Mesenchymal stem cell (in vitro differentiated cells and primary cell): ENCODE data around the gene BASP1.

Experiments used
- DNase-seq: peaks from one replicate; pipeline ENCODE4 v3.0.0-alpha.2; 2013
- H2AFZ ChIP-seq: one replicate; pipeline ENCODE4 v1.6.1; 2013; ENCODE audit warnings: low read depth, mild to moderate bottlenecking, control low read depth, inconsistent platforms, low read length, moderate library complexity
- H2AK5ac ChIP-seq: 2 replicates; pipeline ENCODE4 v1.6.1; 2013; ENCODE audit warnings: low read length, moderate library complexity, mild to moderate bottlenecking, inconsistent platforms; ENCODE audit not compliant: severe bottlenecking
- H2BK120ac ChIP-seq: one replicate; pipeline ENCODE4 v1.6.1; 2013; ENCODE audit warnings: low read depth, mild to moderate bottlenecking, inconsistent platforms, low read length, moderate library complexity
- H2BK12ac ChIP-seq, 2 experiments: one replicate each; pipeline ENCODE4 v1.6.1; 2013; ENCODE audit warnings: inconsistent platforms in 2 of 2, low read length in 2 of 2, mild to moderate bottlenecking in 2 of 2, moderate library complexity in 2 of 2, control low read depth in 1 of 2
- H2BK15ac ChIP-seq: one replicate; pipeline ENCODE4 v1.6.1; 2013; ENCODE audit warnings: mild to moderate bottlenecking, low read depth, inconsistent platforms; ENCODE audit not compliant: poor library complexity, severe bottlenecking
- H2BK5ac ChIP-seq: 2 replicates; pipeline ENCODE4 v1.6.1; 2013; ENCODE audit warnings: low read depth, mild to moderate bottlenecking, low read length, control low read depth, inconsistent platforms; ENCODE audit not compliant: poor library complexity, severe bottlenecking
- H3K14ac ChIP-seq, 2 experiments: one replicate each; pipeline ENCODE4 v1.6.1; 2013; ENCODE audit warnings: inconsistent platforms in 2 of 2, low read length in 2 of 2, control low read depth in 1 of 2, mild to moderate bottlenecking in 1 of 2, moderate library complexity in 1 of 2
- H3K18ac ChIP-seq, 2 experiments: one replicate each; pipeline ENCODE4 v1.6.1; 2013; ENCODE audit warnings: inconsistent platforms in 2 of 2, low read length in 2 of 2, control low read depth in 1 of 2, low read depth in 1 of 2, mild to moderate bottlenecking in 1 of 2
- H3K23ac ChIP-seq, 2 experiments: one replicate each; pipeline ENCODE4 v1.6.1; 2013; ENCODE audit warnings: inconsistent platforms in 2 of 2, low read length in 2 of 2, mild to moderate bottlenecking in 2 of 2, moderate library complexity in 2 of 2, control low read depth in 1 of 2
- H3K27ac ChIP-seq: 2 replicates; pipeline ENCODE4 v1.5.1; 2013; ENCODE audit warnings: mild to moderate bottlenecking, moderate library complexity, low read length, control low read depth, inconsistent platforms; ENCODE audit not compliant: poor library complexity, severe bottlenecking
- H3K27me3 ChIP-seq, 2 experiments: 2 replicates each; pipeline versions ENCODE4 v1.6.1 to v1.7.0; 2013; ENCODE audit warnings: low read length in 2 of 2, mild to moderate bottlenecking in 2 of 2, moderate library complexity in 2 of 2, control low read depth in 1 of 2, inconsistent platforms in 1 of 2; ENCODE audit not compliant: control insufficient read depth in 1 of 2, insufficient read depth in 1 of 2
- H3K36me3 ChIP-seq, 2 experiments: 2 replicates each; pipeline versions ENCODE4 v1.6.1 to v1.7.0; 2013; ENCODE audit warnings: low read length in 2 of 2, control low read depth in 1 of 2, inconsistent platforms in 1 of 2, low read depth in 1 of 2, mild to moderate bottlenecking in 1 of 2; ENCODE audit not compliant: insufficient read depth in 2 of 2, control insufficient read depth in 1 of 2
- H3K4ac ChIP-seq, 2 experiments: one replicate each; pipeline ENCODE4 v1.6.1; 2013; ENCODE audit warnings: inconsistent platforms in 2 of 2, low read length in 2 of 2, mild to moderate bottlenecking in 2 of 2, moderate library complexity in 2 of 2, control low read depth in 1 of 2, low read depth in 1 of 2
- H3K4me1 ChIP-seq: 2 replicates; pipeline ENCODE4 v1.6.1; 2013; ENCODE audit warnings: low read depth, low read length, control low read depth; ENCODE audit not compliant: control insufficient read depth, insufficient read depth
- H3K4me2 ChIP-seq: 2 replicates; pipeline ENCODE4 v1.6.1; 2013; ENCODE audit warnings: low read length, mild to moderate bottlenecking, inconsistent platforms; ENCODE audit not compliant: poor library complexity, severe bottlenecking
- H3K4me3 ChIP-seq, 2 experiments: 2 replicates each; pipeline versions ENCODE4 v1.5.1 to v1.7.0; 2013; ENCODE audit warnings: low read length in 2 of 2, mild to moderate bottlenecking in 2 of 2, control low read depth in 1 of 2, low read depth in 1 of 2; ENCODE audit not compliant: insufficient read depth in 1 of 2
- H3K79me1 ChIP-seq: replicated peaks from 2 replicates; pipeline ENCODE4 v1.6.1; 2013; ENCODE audit warnings: mild to moderate bottlenecking, control low read depth, low read length, inconsistent platforms; ENCODE audit not compliant: poor library complexity, severe bottlenecking
- H3K9ac ChIP-seq: 2 replicates; pipeline ENCODE4 v1.7.0; 2013; ENCODE audit warnings: mild to moderate bottlenecking, low read length, moderate library complexity
- H3K9me3 ChIP-seq: 2 replicates; pipeline ENCODE4 v1.7.0; 2013; ENCODE audit warnings: mild to moderate bottlenecking, low read length; ENCODE audit not compliant: control insufficient read depth
- H4K8ac ChIP-seq: one replicate; pipeline ENCODE4 v1.6.1; 2013; ENCODE audit warnings: inconsistent platforms, mild to moderate bottlenecking, low read length, moderate library complexity
- H4K91ac ChIP-seq: one replicate; pipeline ENCODE4 v1.6.1; 2013; ENCODE audit warnings: mild to moderate bottlenecking, low read length, inconsistent platforms
- WGBS: methylation state at CpG from one replicate; pipeline ENCODE4 v1.1.7; 2013; ENCODE audit warnings: mixed read lengths; 5-methylcytosine and 5-hydroxymethylcytosine counted together

The BASP1 gene

DNA sequence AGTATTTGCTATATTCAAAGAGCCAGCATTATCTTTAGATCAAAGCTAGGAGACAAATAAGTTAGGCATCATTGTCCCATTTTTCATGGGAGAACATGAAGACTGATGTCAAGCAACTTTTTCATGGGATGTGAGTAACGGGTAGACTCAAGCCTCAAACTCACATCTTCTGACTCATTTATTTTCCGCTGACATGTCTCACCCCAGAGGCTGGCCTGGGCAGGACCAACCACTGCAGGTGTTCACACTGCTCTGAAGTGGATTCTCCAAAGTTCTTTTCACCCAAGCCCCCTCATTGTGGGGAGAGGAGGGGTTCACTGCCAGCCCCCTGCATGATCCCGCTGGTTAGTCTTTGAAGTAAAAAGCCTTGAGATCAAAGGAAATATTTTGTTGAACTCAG is 34.9 kb upstream of the BASP1 start:
- H3K9ac ChIP-seq: no peak overlapping the region
- H4K91ac ChIP-seq: no peak overlapping the region
- peak overlapping the region; percentile 100 for H2BK15ac ChIP-seq
- H2BK120ac ChIP-seq: no peak overlapping the region
- H3K4ac ChIP-seq: peak overlapping the region in 1 of 2 experiments; percentile 24
- no peak overlapping the region for H3K4me3 ChIP-seq
- peaks cover 2% of the 10 kb centered on the region for H3K4me1 ChIP-seq
- H3K9me3 ChIP-seq: no peaks in the 10 kb centered on the region
- no peaks in the 10 kb centered on the region for H3K27me3 ChIP-seq
- H3K14ac ChIP-seq: no peak overlapping the region
- H3K4me2 ChIP-seq: no peak overlapping the region
- no peak overlapping the region for H2AFZ ChIP-seq
- 50% methylated on average over 2 of the region's 3 CpGs for WGBS
- H3K36me3 ChIP-seq: no peaks in the 10 kb centered on the region
- no peak overlapping the region for H3K27ac ChIP-seq
- no peaks in the 10 kb centered on the region for H3K79me1 ChIP-seq
- peak; percentile 50 for DNase-seq
- H3K18ac ChIP-seq: peak overlapping the region in 1 of 2 experiments; percentile 40
- H3K23ac ChIP-seq: peak overlapping the region in 1 of 2 experiments; percentile 74
- H2AK5ac ChIP-seq: no peak overlapping the region
- no peak overlapping the region for H2BK5ac ChIP-seq
- H4K8ac ChIP-seq: no peak overlapping the region
- peak overlapping the region; percentile 75 to 84 for H2BK12ac ChIP-seq

DNA sequence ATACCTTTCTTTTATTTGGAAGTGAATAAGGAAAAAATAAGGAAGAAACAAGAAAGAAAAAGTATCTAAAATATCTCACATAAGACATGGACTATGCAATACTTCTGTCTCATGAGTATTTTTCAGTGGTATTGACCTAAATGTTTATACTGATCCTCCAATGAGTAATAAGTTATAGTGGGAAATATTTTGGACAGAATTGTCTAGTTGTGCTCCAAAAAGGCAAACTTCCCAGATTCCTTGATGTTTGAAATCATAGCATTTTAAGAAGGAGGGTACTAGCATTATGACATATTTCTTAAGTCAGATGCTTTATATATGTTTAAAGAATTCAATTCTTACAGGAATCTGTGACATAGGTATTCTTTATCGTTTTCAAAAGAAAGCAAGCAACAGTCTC is 34.5 kb upstream of the BASP1 start:
- no peak overlapping the region for H3K9ac ChIP-seq
- H2BK15ac ChIP-seq: no peak overlapping the region
- H3K9me3 ChIP-seq: no peaks in the 10 kb centered on the region
- no peak overlapping the region for H3K4me2 ChIP-seq
- 100% methylated on average over 1 of the region's 1 CpG for WGBS
- no peak overlapping the region for H2BK12ac ChIP-seq
- no peak overlapping the region for H2BK5ac ChIP-seq
- no peak overlapping the region for H3K18ac ChIP-seq
- H4K91ac ChIP-seq: no peak overlapping the region
- H3K23ac ChIP-seq: no peak overlapping the region
- H3K36me3 ChIP-seq: no peaks in the 10 kb centered on the region
- no peak overlapping the region for H2AFZ ChIP-seq
- H3K14ac ChIP-seq: no peak overlapping the region
- H3K27me3 ChIP-seq: no peaks in the 10 kb centered on the region
- H3K27ac ChIP-seq: no peak overlapping the region
- no peak overlapping the region for H2AK5ac ChIP-seq
- no peak overlapping the region for H4K8ac ChIP-seq
- no peak overlapping the region for H3K4ac ChIP-seq
- DNase-seq: no peak
- H3K79me1 ChIP-seq: no peaks in the 10 kb centered on the region
- H3K4me1 ChIP-seq: peaks cover 4% of the 10 kb centered on the region
- H3K4me3 ChIP-seq: no peak overlapping the region
- H2BK120ac ChIP-seq: no peak overlapping the region

DNA sequence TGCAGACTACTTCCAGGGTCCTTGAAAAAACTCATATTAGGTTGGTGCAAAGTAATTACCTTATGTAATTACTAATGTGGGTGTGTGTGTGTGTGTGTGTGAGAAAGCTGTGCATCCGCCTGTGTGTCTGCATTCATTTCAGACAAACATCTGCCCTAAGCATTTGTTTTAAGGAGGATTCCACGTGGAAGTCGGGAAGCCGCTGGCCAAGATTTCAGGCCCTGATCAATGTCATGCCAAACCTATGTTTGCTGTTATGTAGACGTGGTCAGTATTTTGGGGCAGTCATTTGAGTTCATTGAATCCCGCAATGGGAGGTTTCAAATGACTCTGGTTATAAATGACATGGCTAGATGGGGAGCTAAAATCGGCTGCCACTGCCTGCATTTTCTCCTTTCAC is 33.6 kb upstream of the BASP1 start:
- Histone ChIP-seq H3K9ac (no peak overlapping the region), H2BK120ac (peak overlapping the region; percentile 91), H3K4ac (peak overlapping the region; percentile 52 to 60), H2AK5ac (no peak overlapping the region), H3K4me2 (no peak overlapping the region), H2BK12ac (peak overlapping the region; percentile 74 to 78), H2BK5ac (no peak overlapping the region), H3K27me3 (no peaks in the 10 kb centered on the region), H3K9me3 (no peaks in the 10 kb centered on the region), H3K79me1 (no peaks in the 10 kb centered on the region), H2BK15ac (peak overlapping the region; percentile 73), H2AFZ (no peak overlapping the region), H4K91ac (peak overlapping the region; percentile 74), H3K14ac (no peak overlapping the region), H3K23ac (no peak overlapping the region), H3K18ac (peak overlapping the region in 1 of 2 experiments; percentile 76), H3K27ac (no peak overlapping the region), H3K4me1 (peaks cover 4% of the 10 kb centered on the region), H4K8ac (peak overlapping the region; percentile 65), H3K36me3 (no peaks in the 10 kb centered on the region), H3K4me3 (no peak overlapping the region)
- 95% methylated on average over 5 of the region's 7 CpGs for WGBS
- DNase-seq: no peak

DNA sequence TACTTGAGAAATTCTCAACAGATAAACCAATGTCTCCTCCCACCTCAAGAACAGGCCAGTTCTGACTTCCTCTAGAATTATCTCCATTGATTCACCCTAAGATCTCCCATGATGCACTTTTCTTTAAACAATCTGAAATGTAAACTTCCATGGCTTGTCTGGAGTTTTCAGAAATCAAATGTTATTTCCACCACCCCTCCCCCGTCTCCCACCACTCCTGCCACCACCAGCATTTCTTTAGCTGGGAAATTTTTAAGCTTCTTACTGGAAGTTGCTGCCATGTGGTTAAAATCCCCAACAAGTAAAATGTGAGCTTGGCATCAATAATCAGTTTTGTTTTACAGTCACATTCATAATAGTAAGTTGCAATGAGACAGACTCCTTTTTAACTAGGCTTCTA is 32.8 kb upstream of the BASP1 start:
- no peak overlapping the region for H4K91ac ChIP-seq
- no peaks in the 10 kb centered on the region for H3K27me3 ChIP-seq
- WGBS: 88% methylated on average over 1 of the region's 1 CpG
- H3K23ac ChIP-seq: no peak overlapping the region
- no peak overlapping the region for H4K8ac ChIP-seq
- no peak overlapping the region for H3K4me2 ChIP-seq
- H2AFZ ChIP-seq: no peak overlapping the region
- peaks cover 4% of the 10 kb centered on the region for H3K4me1 ChIP-seq
- no peaks in the 10 kb centered on the region for H3K79me1 ChIP-seq
- no peak overlapping the region for H3K9ac ChIP-seq
- DNase-seq: peak; percentile 75
- H3K4me3 ChIP-seq: no peak overlapping the region
- H3K36me3 ChIP-seq: no peaks in the 10 kb centered on the region
- H3K18ac ChIP-seq: no peak overlapping the region
- no peak overlapping the region for H2AK5ac ChIP-seq
- H3K14ac ChIP-seq: no peak overlapping the region
- no peak overlapping the region for H2BK12ac ChIP-seq
- no peak overlapping the region for H3K4ac ChIP-seq
- no peak overlapping the region for H2BK15ac ChIP-seq
- H2BK5ac ChIP-seq: no peak overlapping the region
- H2BK120ac ChIP-seq: no peak overlapping the region
- no peak overlapping the region for H3K27ac ChIP-seq
- H3K9me3 ChIP-seq: no peaks in the 10 kb centered on the region
